Spleen (tissue), 7 donors: ENCODE data around the gene RASSF9.

ENCODE experiments used
- POLR2A ChIP-seq, 3 donors: fragments of 450-650 bp; IDR thresholded peaks; one replicate each; pipeline ENCODE4 v1.5.1; 2017; ENCODE audit warnings: antibody characterized with exemption in 3 of 3, mild to moderate bottlenecking in 1 of 3
- POLR2AphosphoS5 ChIP-seq, 3 donors: sonication (generic); formaldehyde crosslinking; IDR thresholded peaks; one replicate each; pipeline ENCODE4 v1.5.1; 2017; ENCODE audit warnings: antibody characterized with exemption in 3 of 3
- TF ChIP-seq, protein P1 (sequence below), 11 experiments: fragments of 200-600 bp in 7 of 11; fragments of 450-650 bp in 4 of 11; sonication (generic) in 4 of 11; IDR thresholded peaks in 8 of 11; conservative IDR thresholded peaks in 3 of 11; 1 replicate in 7 of 11; 2 replicates in 4 of 11; pipeline versions ENCODE4 v1.4.0 to v1.8.0; 2016 to 2021; ENCODE audit warnings: antibody characterized with exemption in 11 of 11, inconsistent platforms in 4 of 11, mild to moderate bottlenecking in 1 of 11
- donor health status: DM: no; HTN: no; CAD: no; lungs with moderate emphysema.
- donor health status: DM: no; HTN: no; CAD: no.
- donor health status: DM: no; HTN: no; CAD: no.

DNA sequence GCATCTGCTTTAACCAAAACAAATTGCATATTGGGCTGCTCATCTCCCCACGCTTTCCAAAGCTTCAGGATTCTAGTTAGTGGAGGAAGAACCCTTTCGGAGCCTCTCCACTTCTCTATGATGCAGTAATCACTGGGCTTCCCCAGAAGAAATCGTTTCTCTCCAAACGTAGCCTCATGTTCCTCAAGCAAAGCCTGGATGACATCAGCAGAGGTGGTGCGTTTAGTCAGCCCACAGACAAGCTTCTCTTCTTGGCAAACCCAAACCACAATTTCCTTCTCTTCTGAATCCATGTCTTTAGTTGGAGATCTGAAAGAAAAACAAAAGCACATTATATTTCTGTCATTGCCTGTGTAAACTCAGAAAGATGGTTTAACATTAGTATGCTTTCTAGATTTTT, 30.6 kb downstream of the RASSF9 start:
- TF ChIP-seq, protein P1, sequence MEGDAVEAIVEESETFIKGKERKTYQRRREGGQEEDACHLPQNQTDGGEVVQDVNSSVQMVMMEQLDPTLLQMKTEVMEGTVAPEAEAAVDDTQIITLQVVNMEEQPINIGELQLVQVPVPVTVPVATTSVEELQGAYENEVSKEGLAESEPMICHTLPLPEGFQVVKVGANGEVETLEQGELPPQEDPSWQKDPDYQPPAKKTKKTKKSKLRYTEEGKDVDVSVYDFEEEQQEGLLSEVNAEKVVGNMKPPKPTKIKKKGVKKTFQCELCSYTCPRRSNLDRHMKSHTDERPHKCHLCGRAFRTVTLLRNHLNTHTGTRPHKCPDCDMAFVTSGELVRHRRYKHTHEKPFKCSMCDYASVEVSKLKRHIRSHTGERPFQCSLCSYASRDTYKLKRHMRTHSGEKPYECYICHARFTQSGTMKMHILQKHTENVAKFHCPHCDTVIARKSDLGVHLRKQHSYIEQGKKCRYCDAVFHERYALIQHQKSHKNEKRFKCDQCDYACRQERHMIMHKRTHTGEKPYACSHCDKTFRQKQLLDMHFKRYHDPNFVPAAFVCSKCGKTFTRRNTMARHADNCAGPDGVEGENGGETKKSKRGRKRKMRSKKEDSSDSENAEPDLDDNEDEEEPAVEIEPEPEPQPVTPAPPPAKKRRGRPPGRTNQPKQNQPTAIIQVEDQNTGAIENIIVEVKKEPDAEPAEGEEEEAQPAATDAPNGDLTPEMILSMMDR (IDR thresholded peaks at IDR 0.05 in 8 of 11, conservative IDR thresholded peaks at IDR 0.05 in 3 of 11): no peak
- TF ChIP-seq POLR2A (IDR thresholded peaks at IDR 0.05): no peak
- TF ChIP-seq POLR2AphosphoS5 (IDR thresholded peaks at IDR 0.05): no peak
